Skeletal muscle tissue (tissue), 4 donors: ENCODE data around the gene MRPS2. TPM values are rescaled to one million over a fixed set of nuclear protein-coding genes. Genes with fewer than 3 reads are reported as not detected.

Source experiments
- H3K27ac ChIP-seq: one replicate; pipeline ENCODE4 v1.7.0; 2013; ENCODE audit warnings: mild to moderate bottlenecking, low read depth, low read length, inconsistent platforms
- H3K27me3 ChIP-seq, 3 donors: one replicate each; pipeline ENCODE4 v1.7.0; 2013; ENCODE audit warnings: low read length in 3 of 3; ENCODE audit not compliant: control insufficient read depth in 3 of 3, insufficient read depth in 3 of 3
- H3K36me3 ChIP-seq, 3 donors: one replicate each; pipeline ENCODE4 v1.7.0; 2013; ENCODE audit warnings: low read length in 3 of 3; ENCODE audit not compliant: control insufficient read depth in 3 of 3, insufficient read depth in 3 of 3
- H3K4me1 ChIP-seq, 3 donors: one replicate each; pipeline ENCODE4 v1.7.0; 2013; ENCODE audit warnings: low read length in 3 of 3, mild to moderate bottlenecking in 3 of 3; ENCODE audit not compliant: control insufficient read depth in 3 of 3, insufficient read depth in 3 of 3
- H3K4me3 ChIP-seq, 3 donors: one replicate each; pipeline ENCODE4 v1.7.0; 2013; ENCODE audit warnings: low read length in 3 of 3
- H3K9ac ChIP-seq, 3 donors: one replicate each; pipeline ENCODE4 v1.7.0; 2013; ENCODE audit warnings: low read length in 3 of 3, mild to moderate bottlenecking in 3 of 3, moderate library complexity in 2 of 3, low read depth in 1 of 3
- H3K9me3 ChIP-seq, 3 donors: one replicate each; pipeline ENCODE4 v1.7.0; 2013; ENCODE audit warnings: low read length in 3 of 3; ENCODE audit not compliant: control insufficient read depth in 3 of 3
- total RNA-seq: library from RNA; depleted of rRNA; stranded (reverse); fragments of >200 nt; gene quantifications from one replicate; pipeline ENCODE4 v1.2.3, GENCODE V29; 2014
- donor health status: Osteomylitis.

The MRPS2 gene
- total RNA-seq, 1 donor from 2014 or later, result 6.8 TPM

GRCh38 chr9:135488013-135488330 is 12.5 kb upstream of the MRPS2 start:
- H3K27me3 ChIP-seq, result no peaks in the 10 kb centered on the region
- no peak overlapping the region for H3K9ac ChIP-seq
- H3K9me3 ChIP-seq, result no peaks in the 10 kb centered on the region
- no peak overlapping the region for H3K27ac ChIP-seq
- H3K4me1 ChIP-seq, result no peaks in the 10 kb centered on the region
- H3K4me3 ChIP-seq, result no peak overlapping the region
- peaks cover 9 to 27% (median 15%) of the 10 kb centered on the region in 3 donors for H3K36me3 ChIP-seq

- H3K27me3 ChIP-seq, result no peaks in the 10 kb centered on the region
- no peak overlapping the region for H3K27ac ChIP-seq
- H3K9ac ChIP-seq, result no peak overlapping the region
- H3K36me3 ChIP-seq, result peaks cover 9 to 27% (median 13%) of the 10 kb centered on the region in 3 donors
- no peak overlapping the region for H3K4me3 ChIP-seq
- no peaks in the 10 kb centered on the region for H3K9me3 ChIP-seq
- H3K4me1 ChIP-seq, result no peaks in the 10 kb centered on the region
These were observed 12.0 kb upstream of the MRPS2 start for GRCh38 chr9:135488527-135488926.

GRCh38 chr9:135489188-135489906 is 11.1 kb upstream of the MRPS2 start:
- no peak overlapping the region for H3K4me3 ChIP-seq
- H3K9me3 ChIP-seq, result no peaks in the 10 kb centered on the region
- H3K27me3 ChIP-seq, result no peaks in the 10 kb centered on the region
- peaks cover 9 to 23% (median 10%) of the 10 kb centered on the region in 3 donors for H3K36me3 ChIP-seq
- no peak overlapping the region for H3K9ac ChIP-seq
- no peak overlapping the region for H3K27ac ChIP-seq
- no peaks in the 10 kb centered on the region for H3K4me1 ChIP-seq

GRCh38 chr9:135490166-135490870 is 10.2 kb upstream of the MRPS2 start:
- Histone ChIP-seq H3K4me3 (no peak overlapping the region), H3K4me1 (no peaks in the 10 kb centered on the region), H3K36me3 (peaks cover 5 to 16% (median 6%) of the 10 kb centered on the region in 3 donors)

GRCh38 chr9:135490980-135491464 is 9.5 kb upstream of the MRPS2 start:
- H3K27ac ChIP-seq, result no peak overlapping the region

More at GRCh38 chr9:135490166-135490870, 10.2 kb upstream of the MRPS2 start:
- H3K27me3 ChIP-seq, result peaks cover 0 to 4% (median 0%) of the 10 kb centered on the region in 3 donors
- no peaks in the 10 kb centered on the region for H3K9me3 ChIP-seq
- H3K9ac ChIP-seq, result no peak overlapping the region
- H3K27ac ChIP-seq, result no peak overlapping the region

GRCh38 chr9:135491764-135492163 is 8.7 kb upstream of the MRPS2 start:
- Histone ChIP-seq H3K27ac (no peak overlapping the region), H3K9me3 (no peaks in the 10 kb centered on the region), H3K27me3 (peaks cover 0 to 4% (median 0%) of the 10 kb centered on the region in 3 donors), H3K36me3 (peaks cover 0 to 6% (median 5%) of the 10 kb centered on the region in 3 donors), H3K4me1 (no peaks in the 10 kb centered on the region), H3K4me3 (no peak overlapping the region), H3K9ac (no peak overlapping the region)

More at GRCh38 chr9:135490980-135491464, 9.5 kb upstream of the MRPS2 start:
- Histone ChIP-seq H3K4me3 (no peak overlapping the region), H3K4me1 (no peaks in the 10 kb centered on the region), H3K9me3 (no peaks in the 10 kb centered on the region), H3K9ac (no peak overlapping the region), H3K27me3 (peaks cover 0 to 4% (median 0%) of the 10 kb centered on the region in 3 donors), H3K36me3 (peaks cover 0 to 9% (median 5%) of the 10 kb centered on the region in 3 donors)

GRCh38 chr9:135492886-135493669 is 7.4 kb upstream of the MRPS2 start:
- H3K36me3 ChIP-seq, result peaks cover 0 to 3% (median 0%) of the 10 kb centered on the region in 3 donors
- no peak overlapping the region for H3K27ac ChIP-seq
- no peaks in the 10 kb centered on the region for H3K9me3 ChIP-seq
- no peaks in the 10 kb centered on the region for H3K4me1 ChIP-seq
- H3K27me3 ChIP-seq, result peaks cover 0 to 7% (median 0%) of the 10 kb centered on the region in 3 donors
- H3K4me3 ChIP-seq, result no peak overlapping the region
- no peak overlapping the region for H3K9ac ChIP-seq

GRCh38 chr9:135494791-135495559 is 5.5 kb upstream of the MRPS2 start:
- no peak overlapping the region for H3K27ac ChIP-seq
- H3K9me3 ChIP-seq, result no peaks in the 10 kb centered on the region
- H3K4me3 ChIP-seq, result no peak overlapping the region
- H3K4me1 ChIP-seq, result peaks cover 7 to 9% (median 8%) of the 10 kb centered on the region in 3 donors
- no peaks in the 10 kb centered on the region for H3K36me3 ChIP-seq
- H3K9ac ChIP-seq, result no peak overlapping the region
- peaks cover 0 to 8% (median 6%) of the 10 kb centered on the region in 3 donors for H3K27me3 ChIP-seq

GRCh38 chr9:135498381-135499126 is 1.9 kb upstream of the MRPS2 start:
- Histone ChIP-seq H3K36me3 (peaks cover 7 to 13% (median 12%) of the 10 kb centered on the region in 3 donors), H3K9me3 (no peaks in the 10 kb centered on the region), H3K27ac (no peak overlapping the region), H3K4me1 (peaks cover 24 to 28% (median 28%) of the 10 kb centered on the region in 3 donors), H3K9ac (no peak overlapping the region), H3K27me3 (peaks cover 0 to 8% (median 6%) of the 10 kb centered on the region in 3 donors), H3K4me3 (no peak overlapping the region)
